Loucy (cell line): ENCODE measurements around the gene TMEM51.

Experiments
- H2AFZ ChIP-seq: fragments of 200-600 bp; sonication (generic); 2 replicates; pipeline ENCODE4 v1.6.0; 2016; ENCODE audit warnings: antibody characterized with exemption, mild to moderate bottlenecking, low read length, moderate library complexity
- H3F3A ChIP-seq: fragments of 200-600 bp; 2 replicates; pipeline ENCODE4 v1.6.0; 2016; ENCODE audit warnings: antibody characterized with exemption, low read depth, mild to moderate bottlenecking
- H3K27me3 ChIP-seq: fragments of 200-600 bp; sonication (generic); 2 replicates; pipeline ENCODE4 v1.6.1; 2014; ENCODE audit warnings: low read length, mild to moderate bottlenecking; ENCODE audit not compliant: insufficient read depth, poor library complexity, severe bottlenecking
- H3K36me3 ChIP-seq: fragments of 200-600 bp; sonication (generic); 2 replicates; pipeline ENCODE4 v1.6.1; 2016; ENCODE audit warnings: low read length; ENCODE audit not compliant: insufficient read depth
- H3K4me1 ChIP-seq: fragments of 200-600 bp; sonication (generic); 2 replicates; pipeline ENCODE4 v1.5.1; 2014; ENCODE audit warnings: low read length, mild to moderate bottlenecking; ENCODE audit not compliant: insufficient read depth, poor library complexity, severe bottlenecking
- H3K4me2 ChIP-seq: fragments of 200-600 bp; sonication (generic); 2 replicates; pipeline ENCODE4 v1.6.0; 2014; ENCODE audit warnings: antibody characterized with exemption, low read length, low read depth, mild to moderate bottlenecking; ENCODE audit not compliant: poor library complexity, severe bottlenecking
- H3K4me3 ChIP-seq: fragments of 200-600 bp; sonication (generic); 2 replicates; pipeline ENCODE4 v1.5.1; 2014; ENCODE audit warnings: low read length, mild to moderate bottlenecking, mixed read lengths; ENCODE audit not compliant: poor library complexity, severe bottlenecking
- H3K79me2 ChIP-seq: fragments of 200-600 bp; sonication (generic); 2 replicates; pipeline ENCODE4 v1.6.1; 2014; ENCODE audit warnings: low read length; ENCODE audit not compliant: insufficient read depth
- H3K9ac ChIP-seq: fragments of 200-600 bp; sonication (generic); 2 replicates; pipeline ENCODE4 v1.6.0; 2014; ENCODE audit warnings: mild to moderate bottlenecking, low read depth, low read length, moderate library complexity; ENCODE audit not compliant: poor library complexity, severe bottlenecking
- H3K9me2 ChIP-seq: fragments of 200-600 bp; sonication (generic); replicated peaks from 2 replicates; pipeline ENCODE4 v1.6.1; 2016; ENCODE audit warnings: low read depth, low read length, mixed read lengths
- H3K9me3 ChIP-seq: fragments of 200-600 bp; sonication (generic); 2 replicates; pipeline ENCODE4 v1.6.1; 2014; ENCODE audit warnings: mild to moderate bottlenecking, antibody characterized with exemption, low read length, low read depth; ENCODE audit not compliant: insufficient read depth
- H4K20me1 ChIP-seq: fragments of 200-600 bp; sonication (generic); 2 replicates; pipeline ENCODE4 v1.6.0; 2014; ENCODE audit warnings: antibody characterized with exemption, low read length, mild to moderate bottlenecking; ENCODE audit not compliant: insufficient read depth, poor library complexity, severe bottlenecking
- EZH2phosphoT487 ChIP-seq: fragments of 200-600 bp; IDR thresholded peaks from 2 replicates; pipeline ENCODE4 v1.6.1; 2018; ENCODE audit warnings: antibody characterized with exemption, mild to moderate bottlenecking, moderate library complexity, borderline replicate concordance
- TF ChIP-seq, protein P1 (sequence below): fragments of 200-600 bp; sonication (generic); conservative IDR thresholded peaks from 2 replicates; pipeline ENCODE4 v1.5.1; 2014; ENCODE audit warnings: mild to moderate bottlenecking, antibody characterized with exemption, low read length

Gene TMEM51

DNA sequence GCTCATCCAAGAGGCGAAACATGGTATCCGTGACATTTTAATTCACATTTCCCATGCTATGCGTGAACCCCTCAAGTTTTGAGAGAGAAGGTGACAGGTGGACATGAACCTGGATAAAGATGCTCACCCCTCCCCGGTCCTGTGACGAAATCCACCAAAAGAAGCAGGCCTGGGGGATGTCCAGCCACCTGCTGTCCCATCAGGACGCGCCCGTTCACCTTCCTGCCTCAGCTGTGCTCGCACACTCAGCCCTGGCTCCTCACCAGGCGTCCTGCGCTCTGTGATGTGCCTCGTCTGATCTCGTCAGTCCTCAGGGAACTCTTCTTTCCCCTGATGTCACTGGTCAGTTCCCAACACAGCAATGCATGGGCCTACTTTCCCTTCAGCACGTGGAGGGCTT, 103.8 kb downstream of the TMEM51 start:
- Histone ChIP-seq H3K4me1 (peaks cover 7% of the 10 kb centered on the region), H3K79me2 (no peaks in the 10 kb centered on the region), H3K9me2 (no peaks in the 10 kb centered on the region), H3K27me3 (no peaks in the 10 kb centered on the region), H4K20me1 (no peaks in the 10 kb centered on the region), H2AFZ (no peak overlapping the region), H3K9me3 (no peaks in the 10 kb centered on the region), H3K36me3 (no peaks in the 10 kb centered on the region), H3K4me3 (no peak overlapping the region), H3K9ac (no peak overlapping the region), H3K4me2 (no peak overlapping the region), H3F3A (no peaks in the 10 kb centered on the region)
- TF ChIP-seq, protein P1, sequence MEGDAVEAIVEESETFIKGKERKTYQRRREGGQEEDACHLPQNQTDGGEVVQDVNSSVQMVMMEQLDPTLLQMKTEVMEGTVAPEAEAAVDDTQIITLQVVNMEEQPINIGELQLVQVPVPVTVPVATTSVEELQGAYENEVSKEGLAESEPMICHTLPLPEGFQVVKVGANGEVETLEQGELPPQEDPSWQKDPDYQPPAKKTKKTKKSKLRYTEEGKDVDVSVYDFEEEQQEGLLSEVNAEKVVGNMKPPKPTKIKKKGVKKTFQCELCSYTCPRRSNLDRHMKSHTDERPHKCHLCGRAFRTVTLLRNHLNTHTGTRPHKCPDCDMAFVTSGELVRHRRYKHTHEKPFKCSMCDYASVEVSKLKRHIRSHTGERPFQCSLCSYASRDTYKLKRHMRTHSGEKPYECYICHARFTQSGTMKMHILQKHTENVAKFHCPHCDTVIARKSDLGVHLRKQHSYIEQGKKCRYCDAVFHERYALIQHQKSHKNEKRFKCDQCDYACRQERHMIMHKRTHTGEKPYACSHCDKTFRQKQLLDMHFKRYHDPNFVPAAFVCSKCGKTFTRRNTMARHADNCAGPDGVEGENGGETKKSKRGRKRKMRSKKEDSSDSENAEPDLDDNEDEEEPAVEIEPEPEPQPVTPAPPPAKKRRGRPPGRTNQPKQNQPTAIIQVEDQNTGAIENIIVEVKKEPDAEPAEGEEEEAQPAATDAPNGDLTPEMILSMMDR, result no peak
- no peak for TF ChIP-seq EZH2phosphoT487

DNA sequence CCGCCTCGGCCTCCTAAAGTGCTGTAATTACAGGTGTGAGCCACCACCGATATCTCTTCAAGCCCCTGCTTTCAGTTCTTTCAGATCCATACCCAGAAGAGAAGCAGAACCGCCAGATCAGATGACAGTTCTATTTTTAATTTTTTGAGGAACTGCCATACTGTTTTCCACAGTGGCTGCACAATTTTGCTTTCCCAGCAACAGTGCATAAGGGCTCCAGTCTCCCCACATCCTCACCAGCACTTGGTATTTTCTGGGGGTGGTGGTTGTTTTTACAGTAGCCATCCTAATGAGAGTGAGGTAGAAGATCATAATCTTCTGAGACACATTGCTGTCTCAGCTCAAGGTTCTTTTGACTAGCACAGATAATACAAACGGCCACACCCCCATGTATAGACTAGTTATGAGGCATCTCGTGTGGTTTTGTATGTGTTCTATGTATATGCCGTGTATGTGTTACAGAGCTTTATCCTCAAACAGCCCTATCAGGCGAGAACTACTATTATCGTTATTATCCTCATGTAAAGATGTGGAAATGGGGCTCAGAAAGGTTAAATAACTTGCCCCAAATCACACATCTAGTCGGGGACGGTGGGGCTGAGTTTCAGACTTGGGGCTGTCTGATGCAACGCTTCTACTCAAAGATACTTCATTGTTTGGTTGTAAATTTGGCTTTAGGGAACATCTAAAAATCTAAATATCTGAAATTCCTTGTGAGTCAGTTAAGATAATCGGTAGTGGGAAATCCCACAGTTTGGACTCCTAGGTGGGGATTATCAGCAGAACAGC, 105.5 kb downstream of the TMEM51 start:
- no peak overlapping the region for H3K9ac ChIP-seq
- H3F3A ChIP-seq, result no peaks in the 10 kb centered on the region
- H2AFZ ChIP-seq, result no peak overlapping the region
- no peaks in the 10 kb centered on the region for H3K79me2 ChIP-seq
- H3K36me3 ChIP-seq, result no peaks in the 10 kb centered on the region
- no peaks in the 10 kb centered on the region for H3K9me2 ChIP-seq
- TF ChIP-seq, protein P1, result no peak
- TF ChIP-seq EZH2phosphoT487, result no peak
- no peak overlapping the region for H3K4me3 ChIP-seq
- H3K4me2 ChIP-seq, result no peak overlapping the region
- H4K20me1 ChIP-seq, result no peaks in the 10 kb centered on the region
- H3K9me3 ChIP-seq, result no peaks in the 10 kb centered on the region
- no peaks in the 10 kb centered on the region for H3K4me1 ChIP-seq
- H3K27me3 ChIP-seq, result no peaks in the 10 kb centered on the region

DNA sequence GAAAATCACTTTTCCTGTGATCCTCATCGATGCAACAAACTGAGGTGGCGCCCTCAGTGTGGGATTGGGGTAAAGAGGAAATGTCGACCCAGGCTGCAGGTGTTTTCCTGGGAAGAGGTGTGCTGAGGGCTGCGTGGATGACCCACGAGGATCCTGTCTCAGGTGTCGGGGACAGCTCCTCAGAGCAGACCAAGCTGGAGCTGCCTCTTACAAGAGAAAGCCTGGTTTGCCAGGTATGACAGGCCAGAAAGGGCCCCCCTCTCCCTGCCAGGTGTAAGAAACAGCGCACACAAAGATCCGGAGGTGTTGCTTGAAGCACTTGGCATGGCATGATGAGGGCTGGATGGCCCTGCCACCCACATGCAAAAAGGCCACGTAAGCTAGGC, 106.1 kb downstream of the TMEM51 start:
- Histone ChIP-seq H3K4me3 (no peak overlapping the region), H3F3A (no peaks in the 10 kb centered on the region), H2AFZ (no peak overlapping the region), H3K9ac (no peak overlapping the region), H3K4me2 (no peak overlapping the region), H3K4me1 (no peaks in the 10 kb centered on the region), H3K36me3 (no peaks in the 10 kb centered on the region), H3K9me3 (no peaks in the 10 kb centered on the region), H3K9me2 (no peaks in the 10 kb centered on the region), H3K79me2 (no peaks in the 10 kb centered on the region), H4K20me1 (no peaks in the 10 kb centered on the region), H3K27me3 (no peaks in the 10 kb centered on the region)
- TF ChIP-seq, protein P1, result no peak
